Measurements from ENCODE around the gene VAMP4.
A peak's percentile ranks its signal among the peaks of the same experiment; 100 is the strongest.
"Not testable (repeated sequence)": the region's sequence is repeated elsewhere in the genome, so short reads cannot be mapped to it uniquely, and the experiment has no call there.

The VAMP4 gene

DNA sequence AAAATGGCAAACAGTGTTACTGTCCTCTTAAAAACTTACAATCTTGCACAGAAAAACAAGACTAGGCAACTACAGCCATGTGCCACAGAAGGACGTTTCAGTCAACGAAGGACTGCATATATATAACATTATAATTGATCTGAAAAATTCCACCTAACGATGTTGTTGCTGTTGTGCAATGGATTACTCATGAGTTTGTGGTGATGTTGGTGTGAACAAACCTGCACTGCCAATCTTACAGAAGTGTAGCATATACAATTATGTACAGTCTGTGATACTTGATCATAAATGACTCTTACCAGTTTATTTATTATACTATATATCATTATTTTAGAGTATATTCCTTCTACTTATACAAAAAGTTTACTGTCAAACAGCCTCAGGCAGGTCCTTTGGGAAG is 6.8 kb upstream of the VAMP4 start:
- no peak for DNase-seq

DNA sequence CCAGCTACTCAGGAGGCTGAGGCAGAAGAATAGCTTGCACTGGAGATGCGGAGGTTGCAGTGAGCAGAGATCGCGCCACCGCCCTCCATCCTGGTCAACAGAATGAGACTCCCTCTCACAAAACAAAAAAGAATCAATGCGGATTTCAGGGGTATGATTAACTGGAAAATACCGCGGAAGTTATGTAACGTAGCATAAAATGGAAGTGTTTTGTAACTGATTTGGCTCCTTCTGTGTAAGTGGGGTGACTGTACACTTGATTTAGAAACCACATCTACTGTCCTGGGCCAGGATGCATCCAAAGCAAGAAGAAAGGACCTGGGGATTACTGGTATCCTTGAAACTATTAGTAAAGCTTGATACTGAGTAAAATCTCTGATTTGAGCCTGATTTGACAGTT is 3.1 kb upstream of the VAMP4 start:
- DNase-seq = no peak

DNA sequence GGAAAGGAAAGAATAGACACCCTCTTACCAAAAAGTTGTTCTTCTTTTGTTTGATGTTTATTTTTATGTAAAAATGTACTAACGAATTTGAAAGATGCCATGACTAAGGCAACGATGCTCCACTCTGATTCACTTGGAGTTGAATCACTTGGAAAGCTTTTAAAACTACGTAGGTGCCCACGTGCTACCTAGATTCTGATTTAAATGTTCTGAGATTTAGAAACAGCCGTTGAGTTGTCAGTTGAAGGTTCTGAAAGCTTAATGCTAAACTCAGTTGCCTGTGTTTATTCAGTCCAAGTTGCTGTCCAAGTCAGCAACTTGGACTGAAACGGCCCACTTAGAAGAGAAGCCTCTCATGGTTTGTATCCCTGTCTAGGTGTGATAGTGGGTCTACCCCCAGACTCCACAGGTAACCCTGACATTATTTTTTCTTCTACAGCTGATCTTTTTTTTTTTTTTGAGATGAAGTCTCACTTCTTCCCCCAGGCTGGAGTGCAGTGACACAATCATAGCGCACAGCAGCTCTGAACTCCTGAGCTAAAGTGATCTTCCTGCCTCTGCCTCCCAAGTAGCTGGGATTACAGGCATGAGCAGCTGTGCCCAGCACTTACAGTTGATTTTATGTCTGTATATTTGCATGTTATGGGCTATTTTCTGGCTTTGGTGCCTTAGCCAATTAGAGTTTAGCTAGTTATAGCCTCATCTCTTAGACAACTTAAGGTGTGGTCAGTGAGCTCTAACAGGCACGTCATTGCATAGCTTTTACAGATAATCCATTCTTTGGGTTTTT is 1.4 kb upstream of the VAMP4 start:
- peak; percentile 28 for DNase-seq

DNA sequence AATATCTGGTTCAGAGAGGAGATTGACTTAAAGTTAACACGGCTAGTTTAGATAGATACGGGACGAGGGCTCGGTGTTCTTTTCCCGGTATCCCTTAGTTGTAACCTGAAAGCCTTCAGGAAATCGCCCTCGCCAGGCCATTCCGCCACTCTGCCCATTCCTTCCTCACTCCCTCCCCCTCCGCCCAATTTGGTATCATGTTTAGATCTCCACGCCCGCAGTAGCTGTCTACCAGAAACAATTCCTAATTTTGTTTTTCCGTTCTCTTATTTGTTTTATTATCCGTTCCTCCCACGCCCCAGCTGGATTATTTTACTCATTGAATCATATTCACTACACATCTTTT is 685 bp upstream of the VAMP4 start:
- DNase-seq = peak; percentile 6

DNA sequence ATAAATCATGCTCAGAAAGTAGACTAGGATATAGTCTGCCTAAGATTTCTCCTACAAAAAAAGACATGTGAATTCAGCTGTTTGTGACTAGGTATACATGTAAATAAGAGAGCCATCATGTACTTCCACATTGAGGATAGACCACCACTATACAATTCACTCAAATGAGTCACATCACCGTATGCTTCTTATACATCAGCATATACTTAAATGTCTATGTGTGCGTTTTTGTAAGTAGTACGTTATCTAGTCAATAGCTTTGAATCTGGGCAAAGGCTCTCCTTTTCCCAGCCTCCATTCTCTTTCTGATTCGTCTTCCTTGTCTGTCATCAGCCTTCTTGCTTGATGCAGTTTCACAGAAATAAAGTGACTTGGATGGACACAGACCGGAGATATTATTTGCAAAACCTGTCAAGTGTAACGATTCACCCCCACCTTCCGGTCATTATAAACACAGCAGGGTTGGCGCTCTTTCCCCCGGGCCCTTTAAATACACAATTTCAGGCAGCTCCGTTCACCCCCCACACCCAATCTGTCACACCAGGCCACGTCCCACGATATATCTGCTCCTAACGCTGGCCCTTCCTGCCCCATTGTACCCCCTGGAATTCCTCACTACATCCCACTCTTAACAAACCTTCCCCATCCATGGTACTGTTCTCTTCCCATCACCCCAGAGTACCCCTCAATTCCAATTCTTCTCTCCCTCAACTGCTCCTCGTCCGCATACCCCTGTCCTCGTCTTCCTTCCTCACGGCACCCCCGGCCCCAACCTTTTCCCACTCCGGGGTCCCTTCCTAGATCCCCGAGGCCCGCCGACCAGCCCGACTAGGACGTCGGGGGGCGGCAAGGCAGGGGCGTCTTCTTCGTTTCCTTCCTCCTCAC is 636 bp downstream of the VAMP4 start:
- DNase-seq = peak; percentile 18

DNA sequence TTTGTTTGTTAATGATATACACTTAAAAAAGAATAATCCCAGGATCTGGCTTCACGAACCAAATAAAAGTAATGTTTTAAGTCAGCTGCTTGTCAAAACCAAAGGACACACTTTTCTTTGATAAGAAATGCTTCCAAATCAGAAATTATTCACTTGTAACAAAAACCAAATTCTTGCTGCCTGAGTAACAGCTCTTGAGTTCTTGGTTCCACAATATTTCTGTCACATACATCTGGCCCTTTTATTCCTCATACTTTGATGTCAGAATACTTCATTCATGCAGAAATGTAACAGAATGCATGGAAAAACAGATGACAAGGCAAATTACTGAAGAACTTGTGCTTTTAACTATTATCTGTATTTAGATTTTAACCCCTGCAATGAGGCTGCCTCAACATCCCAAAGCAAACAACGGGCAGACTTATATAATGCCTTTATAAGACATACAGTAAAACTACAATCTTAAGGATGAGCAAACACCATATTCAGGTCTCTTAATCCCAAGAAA is 1.5 kb downstream of the VAMP4 start:
- DNase-seq = no peak

DNA sequence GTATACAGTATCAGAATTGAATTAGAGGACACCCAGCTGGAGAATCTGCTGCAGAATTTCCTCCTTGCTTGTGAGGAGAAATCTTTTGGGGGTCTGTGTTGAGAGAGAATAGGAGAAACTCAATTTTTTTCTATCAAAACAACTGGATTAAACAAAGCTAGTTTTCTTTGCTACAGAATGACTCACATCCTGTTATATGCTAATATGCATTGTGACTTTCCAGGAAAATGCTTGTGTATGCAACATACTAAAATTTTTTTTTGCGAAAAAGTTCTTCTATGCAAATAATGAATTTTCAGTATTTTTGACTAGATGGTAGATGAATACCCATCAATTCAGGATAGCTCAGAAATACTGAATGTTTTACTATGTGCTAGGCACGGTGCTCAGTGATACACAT is 2.2 kb downstream of the VAMP4 start:
- no peak for DNase-seq

DNA sequence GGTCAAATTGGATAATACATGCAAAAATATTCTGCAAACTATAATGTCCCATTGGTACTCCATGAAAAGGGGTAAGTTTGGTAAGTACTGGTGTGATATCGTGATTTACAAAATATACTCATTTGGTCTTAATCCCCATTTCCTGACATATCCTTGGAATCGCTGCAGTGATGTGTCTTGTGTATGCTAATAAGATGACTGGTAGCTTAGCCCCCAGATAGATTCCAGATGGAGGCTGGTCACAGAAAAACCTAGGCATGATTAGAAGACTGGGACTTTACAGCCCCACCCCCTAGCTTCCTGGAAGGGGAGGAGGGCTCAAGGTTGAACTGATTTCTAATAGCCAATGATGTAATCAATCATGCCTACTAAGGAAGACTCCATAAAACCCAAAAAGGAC is 3.0 kb downstream of the VAMP4 start:
- DNase-seq = no peak

DNA sequence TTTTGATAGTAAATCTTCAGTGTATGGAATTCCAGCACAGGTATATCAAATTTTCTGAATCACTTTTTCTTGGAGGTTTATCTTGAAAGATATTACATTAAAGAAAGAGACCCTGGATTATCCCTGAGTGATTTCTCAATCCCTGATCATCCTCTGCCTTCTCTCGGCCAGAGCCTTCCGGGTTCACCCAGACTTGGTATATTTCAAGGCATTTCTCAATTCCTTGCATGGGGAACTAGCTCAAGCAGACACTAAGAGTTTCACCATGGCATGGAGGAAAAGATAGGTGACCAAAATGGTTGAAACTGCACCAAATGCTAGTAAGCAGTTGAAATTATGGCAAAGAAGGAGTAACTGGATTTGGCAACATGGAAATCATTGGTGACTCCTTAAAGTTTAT is 5.7 kb downstream of the VAMP4 start:
- DNase-seq = no peak

DNA sequence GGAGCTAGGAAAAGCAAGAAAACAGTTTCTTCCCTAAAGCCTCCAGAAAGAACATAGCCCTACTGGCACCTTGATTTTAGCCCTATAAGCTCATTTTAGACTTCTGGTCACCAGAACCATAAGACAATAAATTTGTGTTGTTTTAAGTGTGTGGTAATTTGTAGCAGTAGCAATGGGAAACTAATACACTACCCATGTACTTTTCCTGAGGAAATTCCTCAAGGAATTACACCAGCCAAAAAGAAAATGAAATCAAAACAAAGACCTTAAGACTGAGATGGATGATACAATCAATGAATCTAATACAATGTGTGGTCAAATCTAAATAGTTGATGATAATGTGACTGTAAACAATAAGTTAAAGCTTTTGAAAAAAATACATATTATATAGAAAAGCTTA is 11.8 kb downstream of the VAMP4 start:
- DNase-seq = no peak

DNA sequence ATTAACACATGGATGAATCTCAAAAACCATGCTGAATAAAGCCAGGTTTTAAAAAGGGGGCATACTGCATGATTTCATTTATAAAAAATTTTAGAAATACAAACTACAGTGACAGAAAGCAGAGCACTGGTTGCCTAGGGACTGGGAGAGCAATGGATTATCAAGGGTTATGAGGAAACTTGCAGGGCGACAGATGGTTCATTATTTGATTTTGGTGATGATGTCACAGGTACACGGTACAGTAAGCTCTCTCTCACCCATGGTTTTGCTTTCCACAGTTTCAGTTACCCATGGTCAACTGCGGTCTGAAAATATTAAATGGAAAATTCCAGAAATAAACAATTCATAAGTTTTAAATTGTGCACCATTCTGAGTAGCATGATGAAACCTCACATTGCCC is 14.1 kb downstream of the VAMP4 start:
- DNase-seq = no peak

DNA sequence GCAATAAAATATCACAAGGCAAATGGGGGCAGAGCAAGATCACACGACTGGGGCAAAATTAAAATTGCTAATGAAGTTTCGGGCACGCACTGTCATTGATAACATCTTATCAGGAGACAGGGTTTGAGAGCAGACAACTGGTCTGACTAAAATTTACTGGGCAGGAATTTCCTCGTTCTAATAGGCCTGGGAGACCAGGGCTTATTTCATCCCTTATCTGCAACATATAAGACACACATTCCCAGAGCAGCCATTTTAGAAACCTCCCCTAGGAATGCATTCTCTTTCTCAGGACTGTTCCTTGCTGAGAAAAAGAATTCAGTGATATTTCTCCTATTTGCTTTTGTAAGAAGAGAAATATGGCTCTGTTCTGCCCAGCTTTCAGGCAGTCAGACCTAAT is 18.7 kb downstream of the VAMP4 start:
- DNase-seq = not testable (repeated sequence)

DNA sequence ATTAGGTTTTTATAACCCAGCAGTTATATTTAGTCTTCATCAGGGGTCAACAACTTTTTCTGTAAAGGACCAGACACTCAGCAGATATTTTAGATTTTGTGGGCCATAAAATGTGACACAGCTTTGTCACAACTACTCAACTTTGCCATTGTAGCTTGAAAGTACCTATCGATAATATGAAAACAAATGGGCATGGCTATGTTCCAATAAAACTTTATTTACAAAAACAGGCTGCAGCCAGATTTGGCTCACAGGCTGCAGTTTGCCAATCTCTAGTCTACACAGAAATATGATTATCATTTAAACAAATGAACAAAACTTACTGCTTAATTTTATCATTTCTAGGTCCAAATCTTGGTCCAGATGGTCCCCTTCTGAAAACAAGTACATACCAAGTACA is 23.0 kb downstream of the VAMP4 start:
- no peak for DNase-seq

DNA sequence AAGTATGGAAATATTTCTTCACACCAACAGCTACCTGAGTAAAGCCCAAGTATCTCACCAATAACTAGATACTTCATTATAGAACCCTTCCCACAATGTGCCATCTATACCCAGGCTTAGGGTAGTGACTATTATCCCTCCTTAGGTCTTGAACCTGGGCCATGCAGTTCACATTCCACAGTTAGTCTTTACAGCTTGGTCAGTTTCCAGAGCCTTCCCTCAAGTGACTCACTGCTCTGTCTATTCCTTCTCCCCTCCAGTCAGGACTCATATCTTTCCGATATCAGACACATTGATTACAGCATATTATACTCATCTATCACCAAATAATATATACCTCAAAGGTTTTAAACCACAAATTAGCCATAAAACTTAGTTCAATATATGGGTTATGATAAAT is 23.6 kb downstream of the VAMP4 start:
- no peak for DNase-seq

DNA sequence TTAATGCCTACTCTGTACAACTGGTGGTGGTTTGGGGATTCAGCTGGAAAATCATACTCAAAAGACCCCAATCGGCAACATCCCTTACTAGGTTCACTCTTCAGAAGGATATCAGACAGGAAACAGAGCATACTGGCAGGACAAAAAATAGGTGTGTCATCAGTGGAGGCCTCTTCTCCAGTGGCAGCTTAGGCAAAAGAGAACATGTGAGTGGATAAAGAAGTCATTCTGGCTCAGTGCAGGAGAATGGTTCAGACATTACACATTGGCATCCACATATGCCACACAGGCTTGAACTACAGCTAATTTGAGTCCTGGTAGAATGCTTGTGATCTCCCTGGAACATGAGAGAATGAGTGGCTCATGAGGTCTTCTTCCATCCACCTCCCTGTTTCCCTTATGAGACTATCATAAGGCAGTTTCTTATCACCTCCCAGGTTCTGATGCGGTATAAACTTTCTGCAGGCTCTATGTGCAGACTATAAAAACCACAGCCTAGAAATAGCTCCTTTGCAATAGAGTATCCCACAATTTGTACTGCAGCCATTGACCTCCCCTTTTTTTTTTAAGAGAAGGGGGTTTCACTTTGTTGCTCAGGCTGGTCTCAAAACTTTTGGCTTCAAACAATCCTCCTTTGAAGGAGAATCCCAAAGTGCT is 24.7 kb downstream of the VAMP4 start:
- DNase-seq = no peak

DNA sequence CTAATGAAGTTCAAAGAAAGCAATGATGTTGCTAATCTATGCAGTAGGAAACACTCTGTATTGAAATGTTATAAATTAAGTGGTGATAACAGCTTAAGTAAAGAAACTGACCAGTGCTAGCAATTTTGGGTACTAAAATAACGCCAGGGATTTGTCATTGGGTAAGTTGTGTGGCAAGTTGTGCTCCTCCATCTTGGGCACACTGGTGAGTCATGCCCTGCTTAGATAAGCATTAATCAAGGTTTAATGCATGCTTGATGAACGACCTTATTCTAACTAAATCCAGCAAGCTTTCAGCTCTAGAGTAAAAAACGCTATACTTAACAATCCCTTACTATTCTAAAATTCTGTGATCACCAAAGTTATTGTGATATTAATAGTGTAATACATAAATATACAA is 25.2 kb downstream of the VAMP4 start:
- no peak for DNase-seq

DNA sequence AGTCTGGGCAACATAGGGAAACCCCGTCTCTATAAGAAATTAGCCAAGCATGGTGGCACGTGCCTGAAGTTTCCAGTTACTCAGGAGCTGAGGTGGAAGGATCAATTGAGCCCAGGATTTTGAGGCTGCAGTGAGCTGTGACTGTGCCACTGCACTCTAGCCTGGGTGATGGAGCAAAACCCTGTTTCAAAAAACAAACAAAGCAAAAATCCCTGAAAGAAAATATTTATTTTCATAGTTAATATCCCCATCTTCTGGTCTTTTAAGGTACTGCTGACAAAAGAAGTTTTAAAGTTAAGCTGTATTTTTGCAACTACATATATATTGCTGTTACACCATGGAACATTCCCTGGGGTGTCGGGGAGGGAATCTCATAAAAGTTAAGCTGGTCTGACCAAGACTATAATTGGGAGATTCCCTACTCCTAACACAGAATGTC is 26.0 kb downstream of the VAMP4 start:
- no peak for DNase-seq

DNA sequence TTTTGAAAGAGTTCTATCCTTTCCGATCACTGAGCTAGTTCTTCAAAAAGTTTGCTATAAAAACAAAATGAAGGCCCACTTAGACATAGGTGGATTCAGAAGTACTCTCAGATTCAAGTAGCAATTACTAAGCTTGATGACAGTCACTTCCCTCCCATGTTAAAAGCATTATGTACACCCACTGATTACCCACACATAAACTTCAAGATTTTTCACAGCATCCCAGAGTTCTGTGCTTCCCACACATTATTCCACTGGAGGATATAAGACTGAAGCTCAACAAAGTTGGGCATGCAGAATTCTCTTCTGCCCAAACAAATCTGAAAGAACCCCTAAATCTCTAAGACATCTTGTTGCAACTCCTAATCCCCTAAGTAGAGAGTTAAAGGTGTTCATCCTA is 29.5 kb downstream of the VAMP4 start:
- DNase-seq = no peak

DNA sequence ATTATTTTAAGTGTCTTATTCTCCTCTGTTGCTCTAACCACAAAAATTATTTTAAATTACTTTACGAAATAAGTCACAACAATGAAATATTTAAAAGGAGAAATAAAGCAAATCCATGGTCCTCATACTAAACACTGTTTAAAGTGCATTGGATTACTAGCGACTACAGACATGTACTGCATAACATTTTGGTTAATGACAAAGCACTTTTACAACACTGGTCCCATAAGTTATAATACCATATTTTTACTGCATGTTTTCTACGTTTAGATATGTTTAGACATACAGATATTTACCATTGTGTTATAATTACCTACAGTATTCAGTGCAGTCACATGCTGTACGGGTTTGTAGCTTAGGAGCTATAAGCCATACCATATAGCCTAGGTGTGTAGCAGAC is 30.2 kb downstream of the VAMP4 start:
- no peak for DNase-seq

DNA sequence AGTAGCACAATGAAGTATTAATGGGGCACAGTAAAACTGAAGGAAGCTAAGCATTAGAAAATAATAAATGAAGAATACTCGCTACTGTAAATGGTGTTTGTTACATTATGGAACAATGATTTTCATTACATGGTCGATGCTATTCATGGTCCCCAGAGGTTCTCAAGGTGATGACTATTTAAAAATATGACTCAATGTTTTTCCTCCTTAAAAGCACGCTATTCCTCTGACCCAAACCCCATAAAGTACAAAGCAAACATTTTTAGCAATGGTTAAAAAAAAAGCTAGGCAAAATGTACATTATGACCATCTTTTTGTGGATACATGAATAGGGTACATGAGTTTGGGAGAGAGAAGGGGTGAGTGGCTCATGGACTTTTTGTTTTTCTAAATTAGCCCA is 34.3 kb downstream of the VAMP4 start:
- DNase-seq = no peak

DNA sequence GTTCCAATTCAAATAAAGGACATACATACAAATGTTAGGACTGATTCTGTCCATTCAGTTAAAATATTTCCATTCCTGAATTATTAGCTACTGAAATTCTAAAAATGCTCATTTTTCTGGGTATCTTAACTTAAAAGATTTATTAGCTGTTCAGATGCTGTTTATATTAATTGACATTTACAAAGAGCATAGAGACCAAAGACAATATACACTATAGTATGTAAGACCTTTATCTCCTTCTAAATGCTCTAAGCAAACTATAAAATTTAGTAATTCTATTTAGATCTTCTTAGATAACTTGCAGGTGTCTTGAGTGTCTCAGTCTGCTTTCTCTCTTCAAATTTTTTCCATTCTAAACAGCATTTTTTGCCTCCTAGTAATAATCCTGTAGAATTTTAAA is 39.3 kb downstream of the VAMP4 start:
- DNase-seq = no peak

DNA sequence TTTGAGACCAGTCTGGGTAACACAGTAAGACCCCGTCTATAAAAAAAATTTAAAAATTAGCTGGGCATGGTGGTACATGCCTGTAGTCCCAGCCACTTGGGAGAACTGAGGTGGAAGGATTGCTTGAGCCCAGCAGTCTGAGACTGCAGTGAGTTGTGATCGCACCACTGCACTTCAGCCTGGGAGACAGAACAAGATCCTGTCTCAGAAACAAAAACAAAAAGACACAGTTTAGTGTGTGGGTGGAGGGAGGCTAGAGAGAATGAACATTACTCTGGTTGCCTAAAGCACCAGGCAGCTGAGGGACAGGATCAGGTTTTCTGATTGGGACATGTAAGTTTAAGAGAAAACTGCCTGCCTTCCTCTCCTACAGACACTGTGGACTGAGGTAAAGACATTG is 42.3 kb downstream of the VAMP4 start:
- DNase-seq = no peak

DNA sequence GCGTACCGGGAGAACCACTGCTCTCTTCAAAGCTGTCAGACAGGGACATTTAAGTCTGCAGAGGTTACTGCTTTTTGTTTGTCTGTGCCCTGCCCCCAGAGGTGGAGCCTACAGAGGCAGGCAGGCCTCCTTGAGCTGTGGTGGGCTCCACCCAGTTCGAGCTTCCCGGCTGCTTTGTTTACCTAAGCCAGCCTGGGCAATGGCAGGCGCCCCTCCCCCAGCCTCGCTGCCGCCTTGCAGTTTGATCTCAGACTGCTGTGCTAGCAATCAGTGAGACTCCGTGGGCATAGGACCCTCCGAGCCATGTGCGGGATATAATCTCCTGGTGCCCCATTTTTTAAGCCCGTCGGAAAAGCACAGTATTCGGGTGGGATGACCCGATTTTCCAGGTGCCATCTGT is 46.1 kb downstream of the VAMP4 start:
- not testable (repeated sequence) for DNase-seq

DNA sequence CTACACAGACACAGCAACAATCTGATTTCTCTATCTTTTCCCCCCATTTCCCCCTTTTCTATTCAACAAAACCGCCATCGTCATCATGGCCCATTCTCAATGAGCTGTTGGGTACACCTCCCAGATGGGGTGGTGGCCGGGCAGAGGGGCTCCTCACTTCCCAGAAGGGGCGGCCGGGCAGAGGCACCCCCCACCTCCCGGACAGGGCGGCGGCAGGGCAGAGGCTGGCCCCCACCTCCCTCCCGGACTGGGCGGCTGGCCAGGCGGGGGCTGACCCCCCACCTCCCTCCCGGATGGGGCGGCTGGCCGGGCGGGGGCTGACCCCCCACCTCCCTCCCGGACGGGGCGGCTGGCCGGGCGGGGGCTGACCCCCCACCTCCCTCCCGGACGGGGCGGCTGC is 48.3 kb downstream of the VAMP4 start:
- DNase-seq = not testable (repeated sequence)
